RCC 7860 (cell line): ENCODE measurements around the gene ADRA2C.

Source experiments
- DNase-seq: peaks from one replicate; pipeline ENCODE4 v3.0.0-alpha.2; 2015; ENCODE audit warnings: low spot score
- FAIRE-seq: peaks from 2 replicates; lab custom pipeline; 2012; peaks lifted over from hg19 to GRCh38; lab: Jason Lieb, UNC

Gene ADRA2C

GRCh38 chr4:3756343-3757059 lies 9.7 kb upstream of the ADRA2C start:
- no peak for FAIRE-seq

DNA sequence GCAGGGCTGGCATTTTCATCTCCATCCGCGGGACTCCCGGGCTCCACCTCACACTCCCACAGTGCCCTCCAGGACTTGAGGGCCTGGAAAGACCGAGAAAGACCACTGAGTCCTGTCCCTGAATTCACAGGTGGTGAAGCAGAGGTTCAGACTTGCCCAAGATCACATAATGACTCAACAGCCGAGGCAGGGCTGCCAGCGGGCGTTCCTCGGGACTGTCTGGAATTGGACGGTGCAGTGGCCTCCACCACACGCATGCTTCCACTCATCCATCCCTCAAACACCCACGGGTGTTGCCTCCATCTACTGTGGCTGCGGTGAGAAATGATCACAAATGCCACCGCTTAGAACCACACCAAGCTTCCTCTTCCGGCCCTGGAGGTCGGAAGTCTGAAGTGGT lies 6.9 kb upstream of the ADRA2C start:
- FAIRE-seq (no peak), DNase-seq (no peak)

More at GRCh38 chr4:3756343-3757059, 9.7 kb upstream of the ADRA2C start:
- no peak for DNase-seq

- FAIRE-seq (no peak), DNase-seq (no peak)
These were observed 5.8 kb upstream of the ADRA2C start for GRCh38 chr4:3760346-3760745.

DNA sequence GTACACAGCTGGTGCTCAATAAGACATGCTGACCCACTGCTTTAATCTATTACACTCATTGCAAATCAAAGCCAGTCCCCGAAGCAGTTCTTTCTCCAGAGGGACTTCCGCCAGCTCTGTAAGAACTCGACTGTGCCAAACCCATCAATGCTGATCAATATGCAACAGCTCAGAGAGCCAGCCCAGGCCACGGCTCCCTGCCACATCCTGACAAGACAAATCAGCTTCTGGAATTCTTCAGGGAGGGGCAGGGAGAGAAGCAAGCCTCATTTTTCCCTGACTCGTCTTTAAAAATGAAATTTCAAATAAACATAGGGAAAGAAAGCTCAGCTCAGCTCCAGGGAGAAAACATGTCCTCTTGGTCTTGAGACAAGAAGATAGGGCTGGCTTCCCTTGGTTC lies 5.3 kb upstream of the ADRA2C start:
- no peak for DNase-seq
- no peak for FAIRE-seq

- no peak for FAIRE-seq
These were observed 3.9 kb upstream of the ADRA2C start for GRCh38 chr4:3762264-3762663.

GRCh38 chr4:3762753-3763549 lies 3.2 kb upstream of the ADRA2C start:
- DNase-seq (no peak), FAIRE-seq (no peak)

More at GRCh38 chr4:3762264-3762663, 3.9 kb upstream of the ADRA2C start:
- no peak for DNase-seq

DNA sequence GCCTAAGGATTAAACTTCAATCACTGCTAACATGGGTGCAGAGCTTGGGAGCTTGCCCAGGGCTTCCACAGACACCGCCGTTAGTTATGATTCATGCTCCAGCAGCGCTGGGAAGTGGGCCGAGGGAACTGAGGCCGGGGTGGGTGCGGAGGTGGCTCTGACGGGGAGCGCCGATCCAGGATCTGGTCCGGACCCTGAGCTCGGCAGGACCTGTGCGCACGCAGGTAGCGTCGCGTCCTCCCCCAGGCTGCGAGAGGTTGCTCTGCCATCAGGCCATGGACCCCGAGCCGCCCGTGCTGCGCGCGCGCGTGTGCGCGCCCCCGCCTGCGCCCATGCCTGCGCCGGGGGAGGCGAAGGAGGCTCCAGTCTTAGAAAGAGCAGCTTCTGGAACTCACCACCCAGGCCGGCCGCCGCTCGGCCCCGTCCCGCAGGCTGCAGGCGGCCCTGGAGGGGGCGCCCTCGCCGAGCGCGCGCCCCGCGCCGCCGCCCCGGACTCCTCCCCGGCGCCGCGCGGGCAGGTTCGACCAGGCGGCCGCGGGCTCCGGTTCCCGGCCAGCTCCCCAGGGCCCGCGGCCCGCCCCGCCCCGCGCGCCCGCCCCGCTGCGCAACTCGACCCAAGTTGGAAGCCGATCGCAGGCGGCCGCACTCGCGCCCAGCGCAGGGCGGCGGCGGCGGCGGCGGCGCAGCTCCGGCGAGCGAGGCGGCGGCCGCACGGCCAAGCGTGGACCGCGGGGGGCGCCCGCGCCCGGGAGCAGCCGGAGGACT lies 732 bp upstream of the ADRA2C start:
- FAIRE-seq (no peak), DNase-seq (no peak)

GRCh38 chr4:3766785-3767569 lies 792 bp downstream of the ADRA2C start:
- DNase-seq (no peak), FAIRE-seq (no peak)

DNA sequence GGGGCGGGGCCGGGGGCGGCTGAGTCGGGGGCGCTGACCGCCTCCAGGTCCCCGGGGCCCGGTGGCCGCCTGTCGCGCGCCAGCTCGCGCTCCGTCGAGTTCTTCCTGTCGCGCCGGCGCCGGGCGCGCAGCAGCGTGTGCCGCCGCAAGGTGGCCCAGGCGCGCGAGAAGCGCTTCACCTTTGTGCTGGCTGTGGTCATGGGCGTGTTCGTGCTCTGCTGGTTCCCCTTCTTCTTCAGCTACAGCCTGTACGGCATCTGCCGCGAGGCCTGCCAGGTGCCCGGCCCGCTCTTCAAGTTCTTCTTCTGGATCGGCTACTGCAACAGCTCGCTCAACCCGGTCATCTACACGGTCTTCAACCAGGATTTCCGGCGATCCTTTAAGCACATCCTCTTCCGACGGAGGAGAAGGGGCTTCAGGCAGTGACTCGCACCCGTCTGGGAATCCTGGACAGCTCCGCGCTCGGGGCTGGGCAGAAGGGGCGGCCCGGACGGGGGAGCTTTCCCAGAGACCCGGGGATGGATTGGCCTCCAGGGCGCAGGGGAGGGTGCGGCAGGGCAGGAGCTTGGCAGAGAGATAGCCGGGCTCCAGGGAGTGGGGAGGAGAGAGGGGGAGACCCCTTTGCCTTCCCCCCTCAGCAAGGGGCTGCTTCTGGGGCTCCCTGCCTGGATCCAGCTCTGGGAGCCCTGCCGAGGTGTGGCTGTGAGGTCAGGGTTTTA lies 1.5 kb downstream of the ADRA2C start:
- FAIRE-seq (no peak), DNase-seq (no peak)

DNA sequence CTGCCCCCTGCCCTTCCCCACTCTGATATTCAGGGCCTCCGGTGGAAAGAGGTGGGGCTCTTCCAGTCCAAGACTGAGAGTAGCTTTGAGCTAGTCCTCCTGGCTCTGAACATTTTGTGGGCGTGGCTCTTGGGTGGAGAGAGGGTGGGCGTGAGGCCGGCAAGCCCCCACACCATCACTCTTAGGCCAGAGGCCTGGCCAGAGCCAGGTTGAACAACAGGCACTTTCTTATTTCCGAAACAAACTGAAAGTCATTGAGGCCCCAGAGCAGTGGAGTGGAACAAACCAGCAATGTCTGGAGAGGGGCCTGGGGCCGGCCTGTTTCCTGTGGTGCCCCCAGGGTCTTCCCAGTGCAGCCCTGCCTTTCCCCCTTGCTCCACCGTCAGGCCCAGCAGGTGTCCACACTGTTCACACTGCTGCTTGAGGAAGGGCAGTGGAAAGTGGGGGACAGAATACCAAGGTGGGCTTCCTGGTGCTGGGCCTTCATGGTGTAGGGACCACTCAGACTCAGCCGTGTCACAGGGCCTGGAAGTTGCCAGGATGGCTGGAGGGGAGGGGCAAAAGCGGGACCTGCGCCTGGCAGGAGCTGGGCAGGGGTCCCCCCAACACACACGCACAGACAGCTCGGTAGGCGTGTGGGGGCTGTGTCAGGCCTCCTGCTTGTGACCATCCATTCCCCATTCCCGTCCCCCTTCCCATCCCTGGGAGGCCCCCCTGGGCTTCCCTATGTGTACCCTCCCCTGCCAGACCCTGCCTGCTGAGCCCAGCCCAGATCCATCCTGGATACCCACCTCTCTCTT lies 2.9 kb downstream of the ADRA2C start:
- DNase-seq (no peak), FAIRE-seq (no peak)

DNA sequence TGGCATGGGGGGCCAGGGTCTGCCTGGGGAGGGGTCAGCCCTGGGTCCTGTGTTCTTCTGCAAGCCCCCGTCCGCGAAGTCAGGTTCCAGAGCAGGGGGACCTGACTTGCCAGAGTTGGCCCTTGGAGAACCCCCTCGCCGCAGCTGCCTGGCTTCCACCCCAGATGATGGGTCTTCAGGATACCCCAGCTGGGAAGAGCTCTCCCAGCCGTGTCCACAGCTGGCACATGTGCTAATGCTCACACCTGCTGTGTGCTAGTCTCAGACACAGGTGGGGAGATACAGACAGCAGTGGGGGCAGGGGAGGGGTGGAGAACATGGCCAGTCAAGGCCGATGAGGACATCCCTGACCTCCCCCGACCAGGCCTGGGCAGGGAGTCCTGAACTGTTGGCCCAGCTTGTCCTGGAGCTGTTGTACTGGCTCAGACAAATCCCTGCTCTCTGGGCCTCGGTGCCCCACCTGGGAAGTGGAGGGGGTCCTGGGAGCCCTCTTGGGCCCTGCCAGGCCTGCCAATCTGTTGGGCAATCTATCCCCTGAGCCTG lies 3.5 kb downstream of the ADRA2C start:
- no peak for FAIRE-seq
- DNase-seq = no peak

- no peak for FAIRE-seq
These were observed 4.4 kb downstream of the ADRA2C start for GRCh38 chr4:3770323-3771163.

GRCh38 chr4:3771164-3771809 lies 5.1 kb downstream of the ADRA2C start:
- no peak for DNase-seq
- FAIRE-seq = no peak

More at GRCh38 chr4:3770323-3771163, 4.4 kb downstream of the ADRA2C start:
- no peak for DNase-seq

GRCh38 chr4:3771939-3772495 lies 5.8 kb downstream of the ADRA2C start:
- no peak for FAIRE-seq
- no peak for DNase-seq

GRCh38 chr4:3772632-3773031 lies 6.4 kb downstream of the ADRA2C start:
- FAIRE-seq (no peak), DNase-seq (no peak)

DNA sequence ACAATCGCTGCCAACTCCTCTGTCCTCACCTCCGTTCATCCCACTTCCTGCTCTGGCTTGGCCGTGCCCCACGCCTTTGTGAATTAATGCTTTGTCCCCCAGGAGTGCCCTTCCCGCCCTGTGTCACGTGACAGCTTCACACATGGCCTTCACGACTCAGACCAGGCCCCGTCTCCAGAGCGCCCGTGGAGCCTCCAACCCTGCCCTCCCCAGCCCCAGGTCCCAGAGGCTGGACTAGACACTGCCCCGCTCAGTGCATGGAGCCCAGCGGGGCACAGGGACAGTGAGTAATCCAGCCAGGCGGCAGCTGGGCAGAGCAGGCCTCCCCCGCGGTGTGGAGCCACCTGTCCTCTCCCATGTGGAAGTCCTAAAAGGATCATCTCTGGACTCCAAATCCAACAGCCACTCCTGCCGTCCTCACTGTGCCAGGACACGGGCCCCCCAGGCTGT lies 7.4 kb downstream of the ADRA2C start:
- FAIRE-seq = no peak
- no peak for DNase-seq

GRCh38 chr4:3774253-3774883 lies 8.2 kb downstream of the ADRA2C start:
- DNase-seq (no peak), FAIRE-seq (no peak)
